HCT116 (cell line): ENCODE results near the gene FBXL7. TPM values are rescaled to one million over a fixed set of nuclear protein-coding genes. Genes with fewer than 3 reads are reported as not detected.

ENCODE experiments used
- ATAC-seq: fragments of 200-7000 bp; cut with Tn5 transposase; 2 replicates; pipeline ENCODE4 v1.9.1; 2020; ENCODE audit warnings: mild to moderate bottlenecking, moderate library complexity
- BruUV-seq: library from RNA; stranded (reverse); fragments of 400-500 nt; replicated peaks from 2 replicates; lab custom pipeline; 2021; lab: Mats Ljungman, UMichigan
- CTCF ChIA-PET: fragments of 300-600 bp; sonication (Branson Sonifier 250); formaldehyde crosslinking; loops from one replicate; lab custom pipeline; 2021; ENCODE audit warnings: antibody characterized with exemption; lab: Charles Lee
- POLR2A ChIA-PET: fragments of 300-600, 350-600 bp; sonication (Branson Sonifier 250); formaldehyde crosslinking; loops from one replicate; lab custom pipeline; 2021; ENCODE audit warnings: antibody characterized with exemption; lab: Charles Lee
- RAD21 ChIA-PET, 2 experiments: fragments of 300-600 bp; sonication (Branson Sonifier 250); formaldehyde crosslinking; loops; one replicate each; lab custom pipeline; 2023; ENCODE audit warnings: low total read pairs in 2 of 2; ENCODE audit not compliant: uncharacterized antibody in 2 of 2, unreplicated experiment in 2 of 2, low non-redundant PET in 1 of 2; lab: Charles Lee
- DNase-seq: peaks from one replicate; pipeline ENCODE4 v3.0.0-alpha.2; 2010; ENCODE audit warnings: low read depth, low spot score
- H2AFZ ChIP-seq: fragments of 200-600 bp; shearing (Covaris generic), sonication (generic); 2 replicates; pipeline ENCODE4 v1.6.1; 2017; ENCODE audit warnings: low read depth, mixed run types, mixed read lengths, antibody characterized with exemption, low read length; ENCODE audit not compliant: poor library complexity, severe bottlenecking
- H3K27ac ChIP-seq: 2 replicates; pipeline ENCODE4 v1.5.1; 2012; ENCODE audit warnings: low read depth, low read length
- H3K27me3 ChIP-seq: fragments of 200-600 bp; sonication (generic); 2 replicates; pipeline ENCODE4 v1.6.1; 2016; ENCODE audit warnings: mixed run types, low read length, mixed read lengths; ENCODE audit not compliant: insufficient read depth
- H3K36me3 ChIP-seq, 2 experiments: fragments of 200-500 bp in 1 of 2; fragments of 200-600 bp in 1 of 2; sonication (Bioruptor generic) in 1 of 2; sonication (generic) in 1 of 2; 2 replicates each; pipeline versions ENCODE4 v1.5.1 to v1.6.1; 2014 to 2016; ENCODE audit warnings: low read length in 2 of 2, inconsistent platforms in 1 of 2, mixed read lengths in 1 of 2, mixed run types in 1 of 2; ENCODE audit not compliant: insufficient read depth in 2 of 2, control insufficient read depth in 1 of 2
- H3K4me1 ChIP-seq, 2 experiments: fragments of 200-600 bp in 1 of 2; sonication (generic) in 1 of 2; 2 replicates each; pipeline versions ENCODE4 v1.5.1 to v1.6.1; 2012 to 2017; ENCODE audit warnings: low read length in 2 of 2, inconsistent platforms in 1 of 2, mild to moderate bottlenecking in 1 of 2, mixed read lengths in 1 of 2, mixed run types in 1 of 2, moderate library complexity in 1 of 2; ENCODE audit not compliant: insufficient read depth in 2 of 2, control insufficient read depth in 1 of 2
- H3K4me2 ChIP-seq: fragments of 200-600 bp; sonication (generic); 2 replicates; pipeline ENCODE4 v1.6.1; 2017; ENCODE audit warnings: mixed run types, low read length, mixed read lengths
- H3K4me3 ChIP-seq, 2 experiments: fragments of 200-600 bp in 1 of 2; sonication (generic) in 1 of 2; replicated peaks in 1 of 2; 2 replicates each; pipeline ENCODE4 v1.5.1; 2011 to 2016; ENCODE audit warnings: low read length in 2 of 2, control low read depth in 1 of 2, low read depth in 1 of 2, mild to moderate bottlenecking in 1 of 2, mixed read lengths in 1 of 2, mixed run types in 1 of 2
- H3K79me2 ChIP-seq: fragments of 200-600 bp; sonication (generic); 2 replicates; pipeline ENCODE4 v1.6.1; 2017; ENCODE audit warnings: mild to moderate bottlenecking, mixed run types, low read length, moderate library complexity, mixed read lengths; ENCODE audit not compliant: insufficient read depth
- H3K9ac ChIP-seq: fragments of 200-600 bp; sonication (generic); 2 replicates; pipeline ENCODE4 v1.6.1; 2016; ENCODE audit warnings: low read length, mixed read lengths
- H3K9me2 ChIP-seq: fragments of 200-600 bp; sonication (generic), shearing (Covaris generic); 2 replicates; pipeline ENCODE4 v1.6.1; 2017; ENCODE audit warnings: mixed run types, mild to moderate bottlenecking, moderate library complexity; ENCODE audit not compliant: insufficient read depth
- H3K9me3 ChIP-seq, 2 experiments: fragments of 200-500 bp in 1 of 2; fragments of 200-600 bp in 1 of 2; sonication (Bioruptor generic) in 1 of 2; sonication (generic) in 1 of 2; 2 replicates each; pipeline ENCODE4 v1.6.1; 2014 to 2017; ENCODE audit warnings: low read length in 2 of 2, mixed read lengths in 2 of 2, inconsistent platforms in 1 of 2, low read depth in 1 of 2, mild to moderate bottlenecking in 1 of 2, mixed run types in 1 of 2, moderate library complexity in 1 of 2; ENCODE audit not compliant: control insufficient read depth in 1 of 2, insufficient read depth in 1 of 2
- H4K20me1 ChIP-seq: fragments of 200-600 bp; sonication (generic), shearing (Covaris generic); 2 replicates; pipeline ENCODE4 v1.6.1; 2017; ENCODE audit warnings: mixed run types, mild to moderate bottlenecking, moderate library complexity; ENCODE audit not compliant: insufficient read depth
- CBX3 ChIP-seq: IDR thresholded peaks from 2 replicates; pipeline ENCODE4 v1.6.1; 2012; ENCODE audit warnings: low read depth
- CEBPB ChIP-seq: IDR thresholded peaks from 2 replicates; pipeline ENCODE4 v1.6.1; 2012; ENCODE audit warnings: low read depth
- EGR1 ChIP-seq: IDR thresholded peaks from 2 replicates; pipeline ENCODE4 v1.6.1; 2012; ENCODE audit warnings: low read depth
- ELF1 ChIP-seq: IDR thresholded peaks from 2 replicates; pipeline ENCODE4 v1.6.1; 2012; ENCODE audit warnings: low read depth, borderline replicate concordance
- EZH2phosphoT487 ChIP-seq: fragments of 200-600 bp; IDR thresholded peaks from 2 replicates; pipeline ENCODE4 v1.6.1; 2018; ENCODE audit warnings: antibody characterized with exemption, borderline replicate concordance
- FOSL1 ChIP-seq: IDR thresholded peaks from 2 replicates; pipeline ENCODE4 v1.6.1; 2012; ENCODE audit warnings: low read depth
- POLR2AphosphoS5 ChIP-seq: IDR thresholded peaks from 2 replicates; pipeline ENCODE4 v1.6.1; 2011; ENCODE audit warnings: mild to moderate bottlenecking, low read depth, low read length, moderate library complexity
- SIN3A ChIP-seq: IDR thresholded peaks from 2 replicates; pipeline ENCODE4 v1.6.1; 2012; ENCODE audit warnings: low read depth
- YY1 ChIP-seq: IDR thresholded peaks from 2 replicates; pipeline ENCODE4 v1.6.1; 2011; ENCODE audit warnings: low read length, low read depth, moderate library complexity, mild to moderate bottlenecking; ENCODE audit not compliant: insufficient replicate concordance; ENCODE audit errors: extremely low read depth
- ZFX ChIP-seq: fragments of 450-650 bp; IDR thresholded peaks from 2 replicates; pipeline ENCODE4 v1.6.1; 2017
- ZNF274 ChIP-seq: fragments of 200-500 bp; sonication (Bioruptor generic); IDR thresholded peaks from 2 replicates; pipeline ENCODE4 v1.6.1; 2014; ENCODE audit warnings: mild to moderate bottlenecking, low read depth, low read length, inconsistent platforms
- intact Hi-C: fragments of 100-400 bp; cut with micrococcal nuclease; formaldehyde crosslinking; loops from 2 replicates; pipeline ENCODE4 v1.10.0; 2022
- total RNA-seq: library from RNA; stranded (reverse); gene quantifications from one replicate; pipeline ENCODE4 v1.2.1, GENCODE V29; 2021; ENCODE audit not compliant: unreplicated experiment
- TF ChIP-seq, protein P1 (sequence below): IDR thresholded peaks from 2 replicates; pipeline ENCODE4 v1.6.1; 2012; ENCODE audit warnings: low read depth
- TF ChIP-seq, protein P2 (sequence below), 3 experiments: fragments of 200-600 bp in 1 of 3; sonication (generic) in 1 of 3; IDR thresholded peaks in 2 of 3; conservative IDR thresholded peaks in 1 of 3; 2 replicates each; pipeline ENCODE4 v1.5.1; 2012 to 2017; ENCODE audit warnings: low read depth in 2 of 3, low read length in 2 of 3, antibody characterized with exemption in 1 of 3, borderline replicate concordance in 1 of 3, control low read depth in 1 of 3, mild to moderate bottlenecking in 1 of 3, mixed read lengths in 1 of 3, mixed run types in 1 of 3, moderate library complexity in 1 of 3; ENCODE audit not compliant: insufficient read depth in 1 of 3
- TF ChIP-seq, protein P3 (sequence below): IDR thresholded peaks from 2 replicates; pipeline ENCODE4 v1.6.1; 2012

Gene FBXL7
- total RNA-seq, 1 experiment from 2014 or later, result 0.05 TPM

DNA sequence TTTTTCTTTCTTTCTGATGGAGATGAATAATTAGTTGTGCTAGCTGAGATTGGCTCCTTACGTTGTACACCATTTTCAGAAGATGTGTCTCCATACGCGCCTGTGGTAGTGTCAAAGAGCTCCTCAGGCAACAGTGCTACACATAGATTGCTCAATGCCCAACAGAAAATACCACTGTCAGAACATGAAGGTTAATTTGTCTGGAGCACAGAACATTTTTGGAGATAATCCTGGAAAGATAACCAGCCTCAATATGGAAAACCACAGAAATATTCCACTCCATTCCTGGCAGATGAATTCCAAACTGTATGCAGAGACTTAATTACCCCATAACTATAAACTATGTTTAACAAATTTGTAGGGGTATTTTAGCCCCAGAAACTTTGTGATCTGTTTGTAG lies 446.0 kb downstream of the FBXL7 start:
- no peak for ATAC-seq
- Histone ChIP-seq H3K36me3 (no peaks in the 10 kb centered on the region), H2AFZ (no peak overlapping the region), H3K4me1 (no peaks in the 10 kb centered on the region), H3K79me2 (no peaks in the 10 kb centered on the region), H3K9me3 (peaks cover 4 to 35% of the 10 kb centered on the region in 2 experiments; a peak in 2 of 4 replicates), H3K4me3 (no peak overlapping the region), H4K20me1 (no peaks in the 10 kb centered on the region), H3K27me3 (no peaks in the 10 kb centered on the region), H3K27ac (no peak overlapping the region), H3K4me2 (no peak overlapping the region), H3K9ac (no peak overlapping the region), H3K9me2 (no peaks in the 10 kb centered on the region)
- intact Hi-C loops, result no loop called here
- RAD21 ChIA-PET, result no interaction called here
- CTCF ChIA-PET, result no interaction called here
- BruUV-seq, result no TSS peak
- POLR2A ChIA-PET, result no interaction called here
- TF ChIP-seq ZFX (no peak), ZNF274 (no peak), SIN3A (no peak), FOSL1 (no peak), EGR1 (no peak), YY1 (no peak), ELF1 (no peak), CBX3 (no peak), POLR2AphosphoS5 (no peak), EZH2phosphoT487 (no peak), CEBPB (no peak)
- TF ChIP-seq, protein P1, sequence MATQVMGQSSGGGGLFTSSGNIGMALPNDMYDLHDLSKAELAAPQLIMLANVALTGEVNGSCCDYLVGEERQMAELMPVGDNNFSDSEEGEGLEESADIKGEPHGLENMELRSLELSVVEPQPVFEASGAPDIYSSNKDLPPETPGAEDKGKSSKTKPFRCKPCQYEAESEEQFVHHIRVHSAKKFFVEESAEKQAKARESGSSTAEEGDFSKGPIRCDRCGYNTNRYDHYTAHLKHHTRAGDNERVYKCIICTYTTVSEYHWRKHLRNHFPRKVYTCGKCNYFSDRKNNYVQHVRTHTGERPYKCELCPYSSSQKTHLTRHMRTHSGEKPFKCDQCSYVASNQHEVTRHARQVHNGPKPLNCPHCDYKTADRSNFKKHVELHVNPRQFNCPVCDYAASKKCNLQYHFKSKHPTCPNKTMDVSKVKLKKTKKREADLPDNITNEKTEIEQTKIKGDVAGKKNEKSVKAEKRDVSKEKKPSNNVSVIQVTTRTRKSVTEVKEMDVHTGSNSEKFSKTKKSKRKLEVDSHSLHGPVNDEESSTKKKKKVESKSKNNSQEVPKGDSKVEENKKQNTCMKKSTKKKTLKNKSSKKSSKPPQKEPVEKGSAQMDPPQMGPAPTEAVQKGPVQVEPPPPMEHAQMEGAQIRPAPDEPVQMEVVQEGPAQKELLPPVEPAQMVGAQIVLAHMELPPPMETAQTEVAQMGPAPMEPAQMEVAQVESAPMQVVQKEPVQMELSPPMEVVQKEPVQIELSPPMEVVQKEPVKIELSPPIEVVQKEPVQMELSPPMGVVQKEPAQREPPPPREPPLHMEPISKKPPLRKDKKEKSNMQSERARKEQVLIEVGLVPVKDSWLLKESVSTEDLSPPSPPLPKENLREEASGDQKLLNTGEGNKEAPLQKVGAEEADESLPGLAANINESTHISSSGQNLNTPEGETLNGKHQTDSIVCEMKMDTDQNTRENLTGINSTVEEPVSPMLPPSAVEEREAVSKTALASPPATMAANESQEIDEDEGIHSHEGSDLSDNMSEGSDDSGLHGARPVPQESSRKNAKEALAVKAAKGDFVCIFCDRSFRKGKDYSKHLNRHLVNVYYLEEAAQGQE, result no peak
- TF ChIP-seq, protein P2, sequence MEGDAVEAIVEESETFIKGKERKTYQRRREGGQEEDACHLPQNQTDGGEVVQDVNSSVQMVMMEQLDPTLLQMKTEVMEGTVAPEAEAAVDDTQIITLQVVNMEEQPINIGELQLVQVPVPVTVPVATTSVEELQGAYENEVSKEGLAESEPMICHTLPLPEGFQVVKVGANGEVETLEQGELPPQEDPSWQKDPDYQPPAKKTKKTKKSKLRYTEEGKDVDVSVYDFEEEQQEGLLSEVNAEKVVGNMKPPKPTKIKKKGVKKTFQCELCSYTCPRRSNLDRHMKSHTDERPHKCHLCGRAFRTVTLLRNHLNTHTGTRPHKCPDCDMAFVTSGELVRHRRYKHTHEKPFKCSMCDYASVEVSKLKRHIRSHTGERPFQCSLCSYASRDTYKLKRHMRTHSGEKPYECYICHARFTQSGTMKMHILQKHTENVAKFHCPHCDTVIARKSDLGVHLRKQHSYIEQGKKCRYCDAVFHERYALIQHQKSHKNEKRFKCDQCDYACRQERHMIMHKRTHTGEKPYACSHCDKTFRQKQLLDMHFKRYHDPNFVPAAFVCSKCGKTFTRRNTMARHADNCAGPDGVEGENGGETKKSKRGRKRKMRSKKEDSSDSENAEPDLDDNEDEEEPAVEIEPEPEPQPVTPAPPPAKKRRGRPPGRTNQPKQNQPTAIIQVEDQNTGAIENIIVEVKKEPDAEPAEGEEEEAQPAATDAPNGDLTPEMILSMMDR (IDR thresholded peaks at IDR 0.05 in 2 of 3, conservative IDR thresholded peaks at IDR 0.05 in 1 of 3; ENCODE audit: borderline replicate concordance in 1 of 3, insufficient read depth in 1 of 3, low read depth in 2 of 3, low read length in 2 of 3), result no peak
- TF ChIP-seq, protein P3, sequence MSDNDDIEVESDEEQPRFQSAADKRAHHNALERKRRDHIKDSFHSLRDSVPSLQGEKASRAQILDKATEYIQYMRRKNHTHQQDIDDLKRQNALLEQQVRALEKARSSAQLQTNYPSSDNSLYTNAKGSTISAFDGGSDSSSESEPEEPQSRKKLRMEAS, result no peak
- DNase-seq, result no peak
